H1 (cell line): ENCODE data around the gene CD164L2. TPM values are rescaled to one million over a fixed set of nuclear protein-coding genes. Genes with fewer than 3 reads are reported as not detected.

Experiments
- CTCF ChIA-PET: fragments of 300-600 bp; sonication (Branson Sonifier 250); formaldehyde crosslinking; loops from one replicate; lab custom pipeline; 2021; ENCODE audit not compliant: partially characterized antibody; lab: Charles Lee
- POLR2A ChIA-PET: fragments of 300-600 bp; sonication (Branson Sonifier 250); formaldehyde crosslinking; loops from one replicate; lab custom pipeline; 2021; ENCODE audit warnings: inconsistent platforms; ENCODE audit not compliant: partially characterized antibody; lab: Charles Lee
- DNase-seq, 2 experiments: peaks; one replicate each; pipeline versions ENCODE4 v3.0.0 to v3.0.0-alpha.2; 2010 to 2022; ENCODE audit warnings: low spot score in 2 of 2, low read depth in 1 of 2, mixed read lengths in 1 of 2
- FAIRE-seq: peaks from 2 replicates; lab custom pipeline; 2011; peaks lifted over from hg19 to GRCh38; lab: Jason Lieb, UNC
- H2AFZ ChIP-seq: 2 replicates; pipeline ENCODE4 v1.8.1; 2012; ENCODE audit warnings: low read length, inconsistent platforms
- H2AK5ac ChIP-seq: 2 replicates; pipeline ENCODE4 v1.6.1; 2013; ENCODE audit warnings: low read depth, low read length
- H2BK120ac ChIP-seq: replicated peaks from 2 replicates; pipeline ENCODE3; 2013; ENCODE audit warnings: low read depth, low read length, inconsistent platforms
- H2BK12ac ChIP-seq: 2 replicates; pipeline ENCODE4 v1.6.1; 2013; ENCODE audit warnings: low read depth, low read length
- H2BK15ac ChIP-seq: 2 replicates; pipeline ENCODE4 v1.6.1; 2013; ENCODE audit warnings: low read length
- H2BK20ac ChIP-seq: 2 replicates; pipeline ENCODE4 v1.6.1; 2013; ENCODE audit warnings: low read length
- H2BK5ac ChIP-seq: 2 replicates; pipeline ENCODE4 v1.6.1; 2013; ENCODE audit warnings: low read depth, low read length
- H3K14ac ChIP-seq: 2 replicates; pipeline ENCODE4 v1.6.1; 2013; ENCODE audit warnings: inconsistent platforms; ENCODE audit not compliant: insufficient read length
- H3K18ac ChIP-seq: 2 replicates; pipeline ENCODE4 v1.6.1; 2013; ENCODE audit warnings: low read length; ENCODE audit errors: extremely low read depth
- H3K23ac ChIP-seq: 2 replicates; pipeline ENCODE4 v1.6.1; 2013; ENCODE audit warnings: inconsistent platforms; ENCODE audit not compliant: insufficient read length
- H3K23me2 ChIP-seq: 2 replicates; pipeline ENCODE4 v1.6.1; 2013; ENCODE audit warnings: low read depth, low read length
- H3K27ac ChIP-seq: 2 replicates; pipeline ENCODE4 v1.6.1; 2011; ENCODE audit warnings: low read depth, low read length, inconsistent platforms
- H3K27me3 ChIP-seq, 4 experiments: replicated peaks in 1 of 4; 1 replicate in 1 of 4; 2 replicates in 3 of 4; pipeline versions ENCODE4 v1.6.1 to v1.8.1; 2011 to 2013; ENCODE audit warnings: low read length in 3 of 4, mild to moderate bottlenecking in 3 of 4, inconsistent platforms in 2 of 4, mixed read lengths in 2 of 4, moderate library complexity in 1 of 4; ENCODE audit not compliant: control insufficient read depth in 3 of 4, insufficient read depth in 3 of 4; ENCODE audit errors: extremely low read depth in 1 of 4
- H3K36me3 ChIP-seq, 4 experiments: 2 replicates each; pipeline versions ENCODE4 v1.6.1 to v1.8.1; 2011 to 2013; ENCODE audit warnings: mild to moderate bottlenecking in 4 of 4, low read length in 3 of 4, moderate library complexity in 2 of 4, control low read depth in 1 of 4, inconsistent platforms in 1 of 4; ENCODE audit not compliant: insufficient read depth in 4 of 4, control insufficient read depth in 2 of 4
- H3K4ac ChIP-seq: replicated peaks from 2 replicates; pipeline ENCODE3; 2013; ENCODE audit warnings: low read length, low read depth, mixed read lengths, inconsistent platforms; ENCODE audit not compliant: insufficient read length
- H3K4me1 ChIP-seq, 4 experiments: replicated peaks in 1 of 4; 1 replicate in 1 of 4; 2 replicates in 3 of 4; pipeline versions ENCODE4 v1.6.1 to v1.8.1; 2011 to 2013; ENCODE audit warnings: low read length in 3 of 4, inconsistent platforms in 2 of 4, mixed read lengths in 1 of 4; ENCODE audit not compliant: insufficient read depth in 4 of 4, control insufficient read depth in 3 of 4
- H3K4me2 ChIP-seq, 2 experiments: 2 replicates each; pipeline versions ENCODE4 v1.6.1 to v1.8.1; 2011 to 2013; ENCODE audit warnings: low read depth in 2 of 2, low read length in 2 of 2, control low read depth in 1 of 2, inconsistent platforms in 1 of 2, mild to moderate bottlenecking in 1 of 2; ENCODE audit not compliant: insufficient read depth in 1 of 2
- H3K4me3 ChIP-seq, 4 experiments: fragments of 200-600, 300-600 bp in 1 of 4; sonication (generic), shearing (Covaris generic), sonication (Bioruptor Twin) in 1 of 4; 2 replicates each; pipeline versions ENCODE4 v1.5.1 to v1.8.1; 2011 to 2016; ENCODE audit warnings: low read length in 4 of 4, low read depth in 3 of 4, control low read depth in 2 of 4, inconsistent platforms in 2 of 4, mild to moderate bottlenecking in 2 of 4, mixed read lengths in 1 of 4, moderate library complexity in 1 of 4; ENCODE audit not compliant: insufficient read depth in 2 of 4; ENCODE audit errors: extremely low read depth in 1 of 4
- H3K56ac ChIP-seq: replicated peaks from 2 replicates; pipeline ENCODE3; 2013; ENCODE audit warnings: low read depth, mild to moderate bottlenecking, mixed read lengths, low read length, inconsistent platforms; ENCODE audit not compliant: insufficient read length
- H3K79me1 ChIP-seq: 2 replicates; pipeline ENCODE4 v1.6.1; 2013; ENCODE audit warnings: low read depth, low read length, control low read depth
- H3K79me2 ChIP-seq, 2 experiments: 2 replicates each; pipeline versions ENCODE4 v1.6.1 to v1.8.1; 2012 to 2013; ENCODE audit warnings: low read length in 2 of 2, mild to moderate bottlenecking in 2 of 2, inconsistent platforms in 1 of 2; ENCODE audit not compliant: insufficient read depth in 2 of 2, control insufficient read depth in 1 of 2
- H3K9ac ChIP-seq, 4 experiments: replicated peaks in 1 of 4; 1 replicate in 1 of 4; 2 replicates in 3 of 4; pipeline versions ENCODE4 v1.6.1 to v1.8.1; 2011 to 2013; ENCODE audit warnings: low read depth in 3 of 4, low read length in 3 of 4, control low read depth in 2 of 4, mild to moderate bottlenecking in 2 of 4, moderate library complexity in 2 of 4, inconsistent platforms in 1 of 4; ENCODE audit errors: extremely low read depth in 1 of 4
- H3K9me3 ChIP-seq, 2 experiments: 2 replicates each; pipeline versions ENCODE4 v1.6.1 to v1.8.1; 2012 to 2013; ENCODE audit warnings: mild to moderate bottlenecking in 2 of 2, moderate library complexity in 2 of 2, control low read depth in 1 of 2, inconsistent platforms in 1 of 2, low read depth in 1 of 2, low read length in 1 of 2, mixed read lengths in 1 of 2; ENCODE audit not compliant: insufficient read depth in 2 of 2
- H4K20me1 ChIP-seq, 2 experiments: replicated peaks in 1 of 2; 2 replicates each; pipeline versions ENCODE3 to v1.8.1; 2011 to 2013; ENCODE audit warnings: inconsistent platforms in 2 of 2, low read length in 2 of 2, mild to moderate bottlenecking in 1 of 2; ENCODE audit not compliant: insufficient read depth in 2 of 2, control insufficient read depth in 1 of 2
- H4K5ac ChIP-seq: 2 replicates; pipeline ENCODE4 v1.6.1; 2013; ENCODE audit warnings: low read length, low read depth, mixed read lengths, inconsistent platforms; ENCODE audit not compliant: insufficient read length
- H4K8ac ChIP-seq: 2 replicates; pipeline ENCODE4 v1.8.0; 2013; ENCODE audit warnings: mild to moderate bottlenecking, moderate library complexity, low read length, inconsistent platforms; ENCODE audit not compliant: insufficient read depth; ENCODE audit errors: extremely low read depth
- H4K91ac ChIP-seq: replicated peaks from 2 replicates; pipeline ENCODE3; 2013; ENCODE audit warnings: low read length, mixed read lengths, inconsistent platforms; ENCODE audit not compliant: insufficient read length
- BRCA1 ChIP-seq: IDR thresholded peaks from 2 replicates; pipeline ENCODE4 v1.6.1; 2012; ENCODE audit warnings: low read depth, low read length, improper control_type of control experiment
- CTBP2 ChIP-seq: IDR thresholded peaks from 2 replicates; pipeline ENCODE4 v1.7.0; 2011; ENCODE audit warnings: borderline replicate concordance, mild to moderate bottlenecking, moderate library complexity, mixed read lengths, low read length; ENCODE audit not compliant: insufficient read depth, insufficient read length
- RAD21 ChIP-seq, 2 experiments: IDR thresholded peaks in 1 of 2; conservative IDR thresholded peaks in 1 of 2; 2 replicates each; pipeline ENCODE4 v1.6.1; 2011; ENCODE audit warnings: low read depth in 2 of 2, low read length in 2 of 2, improper control_type of control experiment in 1 of 2, inconsistent platforms in 1 of 2, mild to moderate bottlenecking in 1 of 2, moderate library complexity in 1 of 2
- YY1 ChIP-seq: IDR thresholded peaks from 2 replicates; pipeline ENCODE4 v1.6.1; 2011; ENCODE audit warnings: low read depth, mild to moderate bottlenecking, low read length
- WGBS, 2 experiments: shearing (Covaris generic) in 1 of 2; methylation state at CpG; one replicate each; pipeline versions ENCODE4 v1.1.6 to v1.1.7; 2013 to 2015; ENCODE audit warnings: low lambda C conversion rate in 2 of 2, mixed read lengths in 2 of 2, inconsistent platforms in 1 of 2, low coverage in 1 of 2, missing lambda C conversion rate in 1 of 2; ENCODE audit not compliant: insufficient replicate concordance in 2 of 2, insufficient coverage in 1 of 2, insufficient read length in 1 of 2; ENCODE audit errors: extremely low coverage in 1 of 2, missing lambda C conversion rate in 1 of 2; 5-methylcytosine and 5-hydroxymethylcytosine counted together
- polyA plus RNA-seq, 7 experiments: library from polyadenylated mRNA; depleted of rRNA in 3 of 7; stranded (reverse) in 5 of 7; unstranded in 2 of 7; fragments of >200 nt in 5 of 7; fragments of 200-250 nt in 2 of 7; gene quantifications; 1 replicate in 5 of 7; 2 replicates in 1 of 7; 4 replicates in 1 of 7; pipeline versions ENCODE4 v1.2.1 to v1.2.3, GENCODE V29; 2011 to 2013; ENCODE audit warnings: missing spikeins in 2 of 7, mixed read lengths in 2 of 7
- total RNA-seq: library from RNA; stranded (reverse); fragmentation: NEBNext Ultra II Directional; extraction: Animal tissue kit (Norgen Biotek cat#: 25700); gene quantifications from 2 replicates; pipeline ENCODE4 v1.2.1, GENCODE V29; 2021
- TF ChIP-seq, protein P1 (sequence below): IDR thresholded peaks from 2 replicates; pipeline ENCODE4 v1.6.1; 2012; ENCODE audit warnings: low read length, inconsistent platforms
- TF ChIP-seq, protein P2 (sequence below): IDR thresholded peaks from 2 replicates; pipeline ENCODE4 v1.6.1; 2011; ENCODE audit warnings: low read depth, mild to moderate bottlenecking, low read length; ENCODE audit not compliant: insufficient read depth

Gene CD164L2
- total and polyA plus RNA-seq, 2 of the 8 experiments (the other 6 are each of a cell fraction or from before 2014, with no cell fraction given) = 3.3 TPM

DNA sequence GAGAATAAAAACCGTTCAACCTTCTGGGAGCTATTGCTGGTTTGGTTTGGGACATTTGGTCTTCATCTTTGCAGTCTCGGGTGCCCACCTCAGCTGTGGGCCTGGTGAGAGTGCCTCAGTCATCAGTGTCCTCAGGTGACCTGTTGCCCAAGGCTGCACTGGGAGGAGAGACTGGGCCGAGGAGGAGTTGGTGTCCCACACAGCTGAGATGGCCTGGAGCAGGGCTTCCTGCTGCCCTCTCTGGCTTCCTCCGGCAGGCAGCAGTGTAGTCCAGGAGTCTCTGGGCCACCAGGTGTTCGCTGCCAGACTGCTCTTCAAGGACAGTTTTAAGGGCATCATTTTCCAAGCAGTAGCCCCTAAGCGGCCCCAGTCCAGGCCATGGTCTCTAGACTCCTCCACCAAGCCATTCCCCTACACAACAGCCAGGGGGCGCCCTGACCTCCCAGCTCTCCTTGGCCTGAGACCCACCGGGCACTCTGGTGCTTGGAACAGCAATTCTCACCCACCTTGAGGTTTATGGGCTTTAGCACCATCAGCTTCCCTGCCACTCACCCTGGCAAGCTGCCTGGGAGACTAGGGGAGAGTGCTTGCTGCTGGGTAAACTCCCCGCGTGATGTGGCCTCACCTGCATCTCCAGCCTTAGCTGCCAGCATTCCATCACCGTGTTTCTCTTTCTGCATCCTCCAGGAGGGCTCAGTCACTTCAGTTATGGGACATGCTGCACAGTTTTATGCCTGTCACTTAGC is 50.4 kb downstream of the CD164L2 start:
- H4K5ac ChIP-seq = no peak overlapping the region
- no peak overlapping the region for H2BK20ac ChIP-seq
- no peak overlapping the region for H3K4me2 ChIP-seq
- H3K36me3 ChIP-seq = peaks cover 4 to 18% (median 11%) of the 10 kb centered on the region in 4 experiments; a peak in 7 of 8 replicates
- no peak overlapping the region for H3K9ac ChIP-seq
- peaks cover 0 to 16% of the 10 kb centered on the region in 2 experiments; a peak in 3 of 4 replicates for H3K79me2 ChIP-seq
- H3K4ac ChIP-seq = no peak overlapping the region
- H2BK15ac ChIP-seq = no peak overlapping the region
- H3K18ac ChIP-seq = no peak overlapping the region
- H3K27ac ChIP-seq = no peak overlapping the region
- CTCF ChIA-PET = interaction anchor here (0.7 to 17.0 kb wide), 39 partner anchors 9 to 332 kb away, joined by 3 to 321 read pairs (median 5); partner anchors contain the start of genes CD164L2, MAP3K6, SYTL1 and TMEM222
- H2AK5ac ChIP-seq = no peak overlapping the region
- POLR2A ChIA-PET = interaction anchor here (0.6 to 2.4 kb wide), 10 partner anchors 9 to 193 kb away, joined by 3 to 14 read pairs (median 6); partner anchors contain the start of genes SYTL1 and TMEM222
- H3K56ac ChIP-seq = no peak overlapping the region
- H2BK5ac ChIP-seq = no peak overlapping the region
- no peak overlapping the region for H3K23ac ChIP-seq
- H4K91ac ChIP-seq = no peak overlapping the region
- no peak overlapping the region for H2BK12ac ChIP-seq
- FAIRE-seq (no peak), DNase-seq (peak in 1 of 2 experiments; percentile 86)
- no peak overlapping the region for H2BK120ac ChIP-seq
- H4K20me1 ChIP-seq = peaks cover 8 to 20% of the 10 kb centered on the region in 2 experiments
- H3K27me3 ChIP-seq = no peaks in the 10 kb centered on the region
- H3K4me3 ChIP-seq = no peak overlapping the region
- H4K8ac ChIP-seq = peak overlapping the region; percentile 52; the same call in 1 of the 2 replicates
- no peak overlapping the region for H2AFZ ChIP-seq
- H3K79me1 ChIP-seq = 0 out of 2 replicates have a peak, but pooled peaks cover 3% of the 10 kb centered on the region
- H3K23me2 ChIP-seq = no peaks in the 10 kb centered on the region
- H3K9me3 ChIP-seq = no peaks in the 10 kb centered on the region
- H3K4me1 ChIP-seq = no peaks in the 10 kb centered on the region
- 78% methylated on average over 11 of the region's 11 CpGs; no CpG with 5 or more reads in 1 of the 2 experiments for WGBS, 2 experiments
- no peak overlapping the region for H3K14ac ChIP-seq
- TF ChIP-seq BRCA1 = no peak
- peak; percentile 64 to 75 for TF ChIP-seq RAD21 (IDR thresholded peaks at IDR 0.05 in 1 of 2, conservative IDR thresholded peaks at IDR 0.05 in 1 of 2; ENCODE audit: low read depth in 2 of 2, low read length in 2 of 2)
- TF ChIP-seq, protein P1, sequence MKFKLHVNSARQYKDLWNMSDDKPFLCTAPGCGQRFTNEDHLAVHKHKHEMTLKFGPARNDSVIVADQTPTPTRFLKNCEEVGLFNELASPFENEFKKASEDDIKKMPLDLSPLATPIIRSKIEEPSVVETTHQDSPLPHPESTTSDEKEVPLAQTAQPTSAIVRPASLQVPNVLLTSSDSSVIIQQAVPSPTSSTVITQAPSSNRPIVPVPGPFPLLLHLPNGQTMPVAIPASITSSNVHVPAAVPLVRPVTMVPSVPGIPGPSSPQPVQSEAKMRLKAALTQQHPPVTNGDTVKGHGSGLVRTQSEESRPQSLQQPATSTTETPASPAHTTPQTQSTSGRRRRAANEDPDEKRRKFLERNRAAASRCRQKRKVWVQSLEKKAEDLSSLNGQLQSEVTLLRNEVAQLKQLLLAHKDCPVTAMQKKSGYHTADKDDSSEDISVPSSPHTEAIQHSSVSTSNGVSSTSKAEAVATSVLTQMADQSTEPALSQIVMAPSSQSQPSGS = no peak
- TF ChIP-seq CTBP2 = no peak
- 0 out of 2 replicates have a peak, but pooled peaks have one; percentile 44 for TF ChIP-seq YY1
- TF ChIP-seq, protein P2, sequence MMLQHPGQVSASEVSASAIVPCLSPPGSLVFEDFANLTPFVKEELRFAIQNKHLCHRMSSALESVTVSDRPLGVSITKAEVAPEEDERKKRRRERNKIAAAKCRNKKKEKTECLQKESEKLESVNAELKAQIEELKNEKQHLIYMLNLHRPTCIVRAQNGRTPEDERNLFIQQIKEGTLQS = 0 out of 2 replicates have a peak, but pooled peaks have one; percentile 9
